ENCODE results near the gene USP3.
A peak's percentile ranks its signal among the peaks of the same experiment; 100 is the strongest.
"Not testable (repeated sequence)": the region's sequence is repeated elsewhere in the genome, so short reads cannot be mapped to it uniquely, and the experiment has no call there.

The USP3 gene

DNA sequence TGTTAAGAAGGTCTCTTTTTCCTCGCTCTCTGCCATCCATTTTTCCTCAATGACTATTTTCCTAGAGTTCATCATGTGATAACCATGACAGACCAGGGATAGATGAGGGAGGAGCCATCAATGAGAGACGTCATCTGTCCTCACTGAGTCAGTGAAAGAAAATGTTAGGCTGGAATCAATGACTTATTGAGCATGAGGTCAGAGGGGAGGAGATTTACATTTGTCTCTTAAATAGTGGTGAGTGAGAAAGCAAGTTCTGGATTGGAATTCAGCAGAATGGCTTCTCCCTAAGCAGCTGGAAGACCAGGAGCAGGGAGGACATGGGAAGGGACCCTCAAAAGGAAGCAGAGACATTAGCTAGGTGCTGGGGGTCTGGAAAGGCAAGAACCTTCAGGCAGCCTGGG, 28.2 kb upstream of the USP3 start:
- DNase-seq = peak; percentile 99

DNA sequence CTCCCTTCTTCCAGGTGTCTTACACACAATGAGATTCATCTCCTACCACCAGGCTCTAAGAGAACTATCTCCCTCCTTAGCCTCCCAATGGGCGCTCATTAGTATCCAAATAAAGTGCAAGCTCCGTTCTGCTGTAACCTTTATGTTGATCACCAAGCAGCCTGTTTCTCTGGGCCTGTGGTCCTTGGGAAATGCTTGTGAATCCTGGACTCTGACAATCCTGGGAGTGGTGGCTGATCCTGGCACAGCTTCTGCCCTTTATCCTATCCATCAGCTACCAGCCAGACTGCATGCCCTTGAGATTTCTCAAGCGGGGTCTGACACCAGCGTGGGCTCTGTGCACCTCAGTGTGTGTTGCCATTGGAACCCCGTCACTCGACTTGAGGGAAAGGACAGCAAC, 26.1 kb upstream of the USP3 start:
- DNase-seq = no peak

DNA sequence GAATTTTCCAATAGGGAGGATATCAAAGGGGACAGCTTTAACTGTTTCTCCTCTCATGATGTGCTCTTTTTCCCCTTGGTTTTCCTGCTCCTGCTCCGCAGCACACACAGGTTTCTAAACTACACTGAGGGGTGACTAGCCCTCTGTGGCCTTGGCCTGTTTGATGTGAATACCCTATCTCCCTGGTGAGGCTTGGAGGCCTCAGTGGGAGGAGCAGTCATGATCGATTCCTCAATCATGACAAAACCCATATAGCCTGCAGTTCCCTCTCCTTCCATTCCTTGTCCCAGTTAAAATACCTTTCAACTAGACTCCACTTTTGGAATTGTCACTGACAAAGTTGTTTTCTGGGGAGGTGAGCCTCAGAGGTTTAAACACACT, 24.0 kb upstream of the USP3 start:
- no peak for DNase-seq

DNA sequence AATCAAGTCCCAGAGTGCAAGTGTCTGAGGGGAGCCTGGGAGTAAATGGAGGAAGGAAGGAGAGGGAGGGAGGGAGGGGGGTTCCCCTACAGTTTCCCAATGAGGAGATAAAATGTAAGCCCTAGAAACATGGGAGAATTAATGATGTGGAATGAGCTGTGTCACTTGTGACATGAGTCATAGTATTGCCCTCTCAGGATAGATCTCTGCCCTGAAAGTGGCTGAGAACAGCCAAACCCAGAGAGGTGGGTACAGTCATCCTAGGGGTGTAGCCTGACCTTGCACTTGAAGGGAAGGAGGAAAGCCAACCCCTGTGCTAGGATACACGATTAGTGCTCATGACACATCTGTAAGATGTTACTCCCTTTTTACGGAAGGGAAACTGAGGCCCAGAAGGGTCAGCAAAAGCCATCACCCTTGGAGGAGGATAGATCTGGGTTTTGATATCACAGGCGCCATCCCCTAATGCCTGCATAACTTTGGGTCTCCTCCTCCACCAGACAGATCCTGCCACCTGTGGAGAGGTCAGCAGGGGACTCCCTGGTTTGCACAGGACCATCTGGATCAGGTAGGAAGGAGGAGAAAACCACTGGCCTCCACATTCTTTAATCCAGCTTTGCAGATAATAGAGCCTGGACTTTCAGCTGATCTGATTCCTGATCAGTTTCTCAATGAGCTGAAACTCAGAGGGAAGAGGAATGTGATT, 23.1 kb upstream of the USP3 start:
- DNase-seq = peak; percentile 46

DNA sequence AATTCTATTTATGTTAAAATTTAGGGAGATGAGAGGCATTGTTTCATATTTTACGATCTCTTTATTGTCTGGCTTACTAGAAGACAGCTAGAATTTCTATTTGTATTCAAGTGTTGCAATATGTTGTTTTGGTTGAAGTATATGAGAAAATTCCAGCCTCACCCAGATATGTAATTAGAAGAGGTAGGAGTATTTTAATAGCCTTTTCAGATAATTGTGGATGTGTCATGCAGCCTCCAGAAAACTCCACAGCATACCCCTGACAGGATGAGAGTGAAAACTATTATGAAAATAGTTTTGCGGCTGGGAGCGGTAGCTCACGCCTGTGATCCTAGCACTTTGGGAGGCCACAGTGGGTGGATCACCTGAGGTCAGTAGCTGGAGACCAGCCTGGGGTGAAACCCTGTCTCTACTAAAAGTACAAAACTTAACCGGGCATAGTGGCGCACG, 21.5 kb upstream of the USP3 start:
- DNase-seq = no peak

DNA sequence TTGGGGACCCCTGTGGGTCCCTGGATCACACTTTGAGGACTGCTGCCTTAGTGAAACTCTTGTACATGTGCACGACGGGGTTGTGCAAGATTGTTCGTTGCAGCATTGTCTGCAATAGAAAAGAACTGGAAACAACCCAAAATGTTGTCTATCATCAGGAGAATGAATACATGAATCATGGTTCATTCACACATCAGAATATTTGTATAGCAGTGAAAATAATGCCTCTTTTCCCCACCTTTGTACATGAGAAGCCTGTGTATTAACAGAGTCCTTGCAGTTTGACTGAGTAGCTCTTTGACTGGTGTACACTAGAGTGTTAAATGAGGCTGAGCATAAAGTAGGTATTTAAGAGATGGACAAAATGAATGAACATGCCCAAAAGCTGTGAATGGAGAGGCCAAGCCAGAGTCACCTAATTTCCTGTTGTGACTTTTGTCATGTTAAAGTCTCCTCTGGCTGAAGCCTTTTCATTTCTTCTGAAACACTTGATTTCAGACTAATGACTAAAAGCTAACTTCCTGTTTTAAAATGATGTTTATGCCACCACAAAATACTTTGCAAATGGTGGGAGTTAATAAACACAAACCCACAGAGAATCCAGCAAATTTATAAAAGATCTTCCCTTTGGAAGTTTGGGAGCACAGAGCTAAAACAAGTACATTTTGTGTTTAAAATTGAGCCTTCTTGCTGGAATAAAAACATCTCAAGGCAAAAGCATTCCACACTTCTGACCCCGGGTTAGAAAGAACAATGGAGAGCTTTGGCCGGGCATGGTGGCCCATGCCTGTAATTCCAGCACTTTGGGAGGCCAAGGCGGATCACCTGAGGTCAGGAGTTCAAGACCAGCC, 20.6 kb upstream of the USP3 start:
- DNase-seq = peak; percentile 18

DNA sequence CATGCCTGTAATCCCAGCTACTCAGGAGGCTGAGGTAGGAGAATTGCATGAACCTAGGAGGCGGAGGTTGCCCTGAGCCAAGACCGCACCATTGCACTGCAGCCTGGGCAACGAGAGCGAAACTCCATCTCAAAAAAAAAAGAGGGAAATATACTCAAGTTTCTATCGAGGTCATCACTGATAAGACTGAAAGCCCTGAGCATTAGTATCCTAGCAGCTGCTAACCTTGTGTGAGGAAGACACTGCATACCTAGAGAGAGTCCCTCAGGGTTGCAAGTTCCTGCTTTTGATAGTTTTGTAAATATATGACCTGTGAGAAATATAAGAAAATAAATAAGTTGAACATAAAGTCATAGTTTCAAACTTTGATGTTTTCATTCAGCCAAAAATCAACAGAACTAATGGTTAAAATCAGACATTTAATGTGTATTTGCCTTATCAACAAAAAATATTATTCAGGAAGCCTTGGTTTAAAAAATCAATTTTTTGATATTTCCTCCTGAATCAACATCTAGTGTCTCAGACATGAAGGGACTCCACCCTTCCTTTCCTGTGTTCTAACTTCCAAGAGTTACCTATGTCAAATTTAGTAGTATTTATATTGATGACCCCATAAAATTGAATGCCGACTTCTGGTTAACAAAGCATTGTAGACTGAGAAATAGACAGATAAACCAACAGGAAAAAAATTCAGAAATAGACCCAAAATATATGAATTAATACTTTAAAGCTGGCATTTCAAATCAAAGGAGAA, 19.8 kb upstream of the USP3 start:
- DNase-seq = no peak

DNA sequence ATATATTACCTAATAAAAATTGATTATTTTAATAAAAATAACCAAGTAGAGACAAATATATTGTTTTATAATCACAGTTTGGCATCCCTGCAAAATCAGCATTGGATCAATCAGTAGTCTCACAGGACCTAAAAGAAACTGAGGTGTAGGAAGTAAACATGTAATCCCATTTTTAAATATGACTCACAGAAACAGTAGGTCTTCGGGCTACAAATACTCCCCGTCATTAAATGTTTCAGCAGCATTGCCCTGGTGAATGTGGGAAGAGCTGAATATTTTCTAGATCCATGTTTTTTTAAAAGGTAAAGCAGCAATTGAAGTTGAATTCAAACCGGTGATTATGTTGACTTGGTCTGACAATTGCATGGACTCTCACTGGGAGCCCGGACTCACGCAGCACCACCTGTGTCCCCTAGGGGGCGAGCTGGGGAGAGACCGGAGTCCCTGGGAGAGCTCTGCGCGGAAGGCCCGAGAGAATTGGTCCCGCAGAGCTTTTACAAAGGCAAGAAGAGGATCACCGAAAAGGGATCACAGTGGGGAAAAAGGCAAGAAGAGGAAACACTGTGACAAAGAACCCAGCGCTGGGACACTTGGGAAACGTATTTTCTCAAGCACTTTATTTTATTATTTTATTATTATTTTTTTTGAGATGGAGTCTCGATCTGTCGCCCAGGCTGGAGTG, 17.2 kb upstream of the USP3 start:
- peak; percentile 63 for DNase-seq

DNA sequence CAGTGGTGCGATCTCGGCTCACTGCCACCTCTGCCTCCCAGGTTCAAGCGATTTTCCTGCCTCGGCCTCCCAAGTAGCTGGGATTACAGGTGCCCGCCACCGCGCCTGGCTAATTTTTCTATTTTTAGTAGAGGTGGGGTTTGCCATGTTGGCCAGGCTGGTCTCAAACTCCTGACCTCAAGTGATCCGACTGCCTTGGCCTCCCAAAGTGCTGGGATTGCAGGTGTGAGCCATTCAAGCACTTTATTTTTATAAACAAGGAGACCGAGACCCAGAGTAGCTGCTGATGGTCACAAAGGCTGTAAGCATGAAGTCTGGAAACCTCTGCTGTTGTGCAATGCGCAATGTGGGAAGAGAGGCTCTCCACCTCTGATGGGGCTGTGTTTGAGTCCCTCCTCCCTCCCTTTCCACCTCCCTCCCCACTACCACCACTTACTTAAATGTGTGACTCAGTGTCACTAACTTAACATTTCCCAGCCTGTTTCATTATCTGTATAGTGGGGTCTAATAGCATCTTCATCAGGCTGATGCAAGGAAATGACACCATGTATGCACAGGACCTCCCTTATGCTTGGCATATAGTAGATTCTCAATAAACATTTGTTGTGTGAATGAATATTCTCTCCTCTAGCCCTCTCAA, 16.5 kb upstream of the USP3 start:
- DNase-seq = not testable (repeated sequence)

DNA sequence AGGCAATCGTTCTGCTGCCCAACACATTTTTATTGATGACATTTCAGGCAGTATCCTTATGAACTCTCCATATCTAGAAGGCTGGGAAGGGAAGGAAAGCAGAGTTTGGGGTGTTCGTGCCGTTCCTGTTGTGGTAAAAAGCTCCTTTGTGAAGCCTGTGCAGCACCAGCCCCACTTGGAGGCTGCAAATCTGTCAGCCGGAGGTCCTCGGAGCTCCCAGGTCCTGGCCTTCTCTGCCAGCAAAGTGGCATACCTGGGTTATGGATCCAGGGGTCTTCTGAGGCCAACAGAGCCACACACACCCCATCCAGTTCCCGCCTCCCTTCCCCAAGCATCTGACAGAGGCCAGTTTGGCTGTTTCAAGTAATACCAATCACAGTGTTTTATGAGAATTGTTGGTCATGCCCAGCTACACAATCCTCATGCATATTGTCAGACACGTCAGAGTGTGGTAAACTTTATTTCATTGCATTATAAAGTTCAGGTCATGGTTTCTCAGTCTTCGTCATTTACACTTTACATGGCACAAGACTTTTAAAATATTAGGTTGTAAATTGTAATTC, 15.9 kb upstream of the USP3 start:
- no peak for DNase-seq

DNA sequence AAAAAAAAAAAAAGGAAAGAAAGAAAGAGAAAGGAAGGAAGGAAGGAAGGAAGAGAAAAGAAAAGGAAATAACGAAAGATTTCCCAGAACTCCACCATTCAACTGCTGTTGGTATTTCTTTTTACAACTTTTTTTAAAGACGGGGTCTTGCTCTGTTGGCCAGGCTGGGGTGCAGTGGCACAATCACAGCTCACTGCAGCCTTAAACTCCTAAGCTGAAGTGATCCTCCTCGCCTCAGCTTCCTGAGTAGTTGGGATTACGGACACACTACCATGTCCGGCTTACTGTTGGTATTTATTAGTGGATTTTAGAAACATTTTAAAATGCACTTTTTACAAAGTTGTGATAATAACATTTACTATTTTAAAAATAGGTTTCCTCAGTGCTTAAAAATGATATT, 15.0 kb upstream of the USP3 start:
- DNase-seq = no peak

DNA sequence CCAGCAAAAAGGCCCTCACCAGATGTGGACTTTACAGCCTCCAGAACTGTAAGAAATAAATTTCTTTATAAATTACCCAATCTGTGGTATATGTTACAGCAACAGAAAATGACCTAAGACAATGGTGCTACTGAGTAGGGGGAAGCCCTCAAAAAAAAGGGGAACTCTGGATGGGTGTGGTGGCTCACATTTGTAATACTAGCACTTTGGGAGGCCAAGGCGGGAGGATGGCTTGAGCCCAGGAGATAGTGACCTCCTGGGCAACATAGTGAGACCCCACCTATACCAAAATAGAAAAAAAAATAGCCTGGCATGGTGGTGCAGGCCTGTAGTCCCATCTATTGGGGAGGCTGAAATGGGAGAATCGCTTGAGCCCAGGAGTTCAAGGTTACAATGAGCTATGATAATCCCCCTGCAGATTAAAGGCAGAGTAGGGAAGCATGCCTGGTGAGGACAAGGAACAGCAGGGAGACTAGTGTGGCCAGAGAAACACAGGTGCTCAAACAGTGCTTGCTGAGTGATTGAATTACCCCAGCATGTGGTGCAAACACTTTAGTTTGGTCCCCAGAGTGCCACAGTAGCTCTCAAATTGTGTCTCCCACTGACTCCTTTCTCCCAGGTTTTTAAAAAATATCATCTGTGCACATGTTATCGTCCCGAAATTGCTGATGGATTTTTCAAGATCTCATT, 13.9 kb upstream of the USP3 start:
- DNase-seq = no peak

DNA sequence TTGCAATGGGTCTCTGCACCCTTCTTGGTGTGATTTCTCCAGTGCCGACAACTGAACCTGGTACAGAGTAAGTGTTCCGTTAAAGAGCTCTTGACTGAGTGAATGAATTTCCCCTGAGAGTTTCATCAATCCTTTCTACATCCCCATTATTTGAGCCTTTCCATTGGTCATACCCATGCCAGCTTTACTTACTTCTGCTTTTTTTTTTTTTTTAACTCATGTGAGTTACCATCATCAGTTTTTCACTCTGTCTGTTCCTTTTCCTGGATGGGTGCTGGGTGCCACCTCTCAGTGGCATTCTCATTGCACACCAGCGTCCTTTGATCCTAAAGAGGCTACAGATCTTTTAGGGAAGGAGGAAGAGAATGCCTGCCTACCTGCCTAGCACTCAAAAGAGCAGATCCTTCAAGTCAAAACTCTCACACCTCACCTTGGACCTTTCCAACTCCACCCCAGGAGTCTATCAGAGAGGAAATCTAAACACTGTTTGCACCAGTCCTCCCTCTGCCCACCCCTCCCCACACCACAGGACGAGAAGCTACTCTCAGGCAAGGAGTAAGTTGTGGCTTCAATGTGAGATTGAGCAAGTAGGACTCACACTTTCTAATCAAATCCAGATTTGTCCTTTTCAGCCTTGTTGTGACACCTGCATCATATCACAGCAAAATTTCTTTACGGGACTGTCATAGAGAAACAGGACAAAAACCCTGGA, 13.1 kb upstream of the USP3 start:
- no peak for DNase-seq

DNA sequence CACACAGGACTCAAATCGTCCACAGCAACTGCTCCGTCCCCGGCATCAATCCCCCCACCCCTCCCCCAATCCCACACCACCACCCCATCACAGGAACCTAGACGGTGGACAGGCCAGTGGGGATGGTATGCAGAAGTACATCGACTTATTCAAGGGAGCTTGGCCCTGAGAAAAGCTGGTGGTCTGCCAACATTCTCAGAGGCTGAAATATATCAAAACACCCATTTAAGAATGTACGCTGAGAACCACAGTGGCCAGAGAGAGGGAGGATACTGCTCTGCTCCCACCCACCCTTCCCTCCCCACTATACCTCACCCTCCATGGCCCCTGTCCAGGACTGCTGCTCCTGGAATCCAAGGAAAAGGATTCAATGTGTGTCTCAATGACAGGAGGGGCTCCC, 12.4 kb upstream of the USP3 start:
- no peak for DNase-seq

DNA sequence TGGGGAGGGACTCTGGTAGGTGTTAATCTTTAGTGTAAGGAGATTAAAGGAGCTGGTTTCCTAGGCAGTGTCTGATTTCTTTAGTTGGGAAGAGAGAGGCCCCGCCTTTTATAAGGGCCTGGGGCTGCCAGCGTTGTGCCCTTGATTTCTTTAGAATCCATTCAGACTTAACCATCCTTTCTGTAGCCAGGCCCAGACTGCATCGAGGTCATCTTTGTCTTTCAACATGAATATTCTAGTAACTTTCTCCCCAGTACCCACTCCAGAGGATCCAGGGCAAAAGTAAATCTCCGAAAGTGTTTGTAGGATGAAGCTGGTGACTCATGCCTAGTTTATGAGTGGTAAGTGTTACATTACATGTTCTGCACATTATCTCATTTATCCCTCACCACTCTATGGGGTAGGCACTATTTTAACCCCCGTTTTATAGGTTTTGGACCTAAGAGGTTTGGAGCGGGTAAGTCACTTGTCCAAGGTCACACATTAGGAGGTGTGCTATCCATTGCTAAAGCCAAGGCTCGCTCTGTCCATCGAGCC, 11.8 kb upstream of the USP3 start:
- DNase-seq = peak; percentile 77

DNA sequence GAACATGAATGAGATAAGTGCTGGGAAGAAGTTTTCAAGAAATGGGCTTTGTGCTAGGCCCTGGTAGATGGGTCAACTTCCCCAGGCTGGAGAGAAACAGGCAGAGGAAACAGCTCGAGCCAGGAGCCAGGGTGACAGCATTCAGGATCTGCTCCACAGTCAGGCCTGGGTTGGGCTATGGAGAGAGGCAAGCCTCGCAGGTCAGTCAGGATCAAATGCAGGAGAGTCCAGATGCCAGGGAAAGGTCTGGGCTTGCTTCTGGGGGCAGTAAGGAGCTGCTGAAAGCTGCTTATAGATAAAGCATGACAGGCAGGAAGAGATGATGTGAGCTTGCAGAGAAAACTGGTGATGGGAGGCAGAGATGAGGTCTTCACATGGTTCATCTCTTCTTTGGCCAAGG, 11.0 kb upstream of the USP3 start:
- no peak for DNase-seq

DNA sequence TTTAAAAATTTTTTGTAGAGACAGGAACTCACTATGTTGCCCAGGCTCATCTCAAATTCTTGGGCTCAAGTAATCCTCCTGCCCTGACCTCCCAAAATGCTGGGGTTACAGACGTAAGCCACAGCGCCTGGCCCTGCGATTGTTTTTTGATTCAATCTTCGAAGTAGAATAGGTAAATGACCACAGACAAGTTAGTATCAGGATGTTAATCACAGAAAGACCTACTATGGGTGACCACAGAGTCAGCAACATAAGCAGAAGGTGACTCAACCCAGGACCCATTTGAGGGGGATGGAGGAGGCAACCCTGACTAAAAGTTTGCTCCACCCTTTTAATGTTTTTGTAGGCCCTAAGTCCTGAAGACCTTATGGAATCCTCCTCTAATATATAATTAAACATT, 10.0 kb upstream of the USP3 start:
- no peak for DNase-seq

DNA sequence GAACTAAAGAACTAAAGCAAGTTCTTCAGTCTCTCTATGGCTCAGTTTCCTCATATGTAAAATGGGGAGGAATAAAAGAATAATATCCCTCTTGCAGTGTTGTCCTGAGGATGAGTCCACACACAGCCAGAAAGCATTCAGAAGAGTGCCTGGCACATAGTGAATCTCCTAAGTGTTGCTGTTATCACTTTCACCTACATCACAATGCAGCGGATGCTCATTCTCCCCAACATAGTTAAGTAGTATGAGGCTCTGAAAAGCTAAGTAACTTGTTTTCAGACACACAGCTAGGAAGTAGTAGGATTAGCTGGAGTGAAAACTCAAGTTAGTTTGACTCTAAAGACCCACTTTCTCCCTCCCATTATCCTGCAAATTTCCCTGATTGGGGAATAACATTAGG, 9.1 kb upstream of the USP3 start:
- no peak for DNase-seq

DNA sequence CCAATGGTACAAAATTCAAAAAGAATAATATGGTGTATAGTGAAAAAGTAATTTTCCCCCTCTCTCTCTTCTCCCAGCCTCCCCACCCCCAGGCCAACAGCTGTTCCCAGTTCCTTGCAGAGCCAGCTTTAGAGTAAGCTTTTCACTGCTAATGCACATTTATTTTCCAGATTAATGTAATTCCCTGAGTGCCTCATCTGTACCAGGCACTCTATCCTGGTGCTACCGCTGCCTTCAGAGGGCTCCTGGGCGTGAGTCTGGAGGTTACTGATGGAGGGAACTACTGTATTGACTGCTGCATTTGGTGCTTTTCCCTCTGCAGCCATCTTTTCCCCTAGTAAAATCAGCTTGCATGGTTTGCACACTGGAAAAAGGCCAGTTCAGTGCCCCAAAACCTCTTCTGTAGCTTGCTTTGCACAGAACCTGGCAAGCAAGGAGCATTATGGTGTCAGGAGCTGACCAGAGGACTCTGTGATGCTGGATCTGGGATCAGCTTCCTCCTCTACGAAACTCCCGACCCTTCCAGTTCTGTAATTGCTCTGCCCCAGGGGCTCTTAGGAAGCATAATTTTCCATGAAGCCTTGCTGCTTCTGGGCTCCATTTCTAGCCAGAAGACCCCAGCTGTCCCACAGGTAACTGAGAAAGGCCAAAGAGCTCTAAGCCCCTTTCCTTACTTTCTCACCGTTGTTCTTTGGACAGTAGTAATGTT, 8.5 kb upstream of the USP3 start:
- DNase-seq = no peak
